ENCODE data around the gene NSMCE1. TPM values are rescaled to one million over a fixed set of nuclear protein-coding genes. Genes with fewer than 3 reads are reported as not detected.
"Not testable (repeated sequence)": the region's sequence is repeated elsewhere in the genome, so short reads cannot be mapped to it uniquely, and the experiment has no call there.

NSMCE1 gene
- total RNA-seq, 1 donor from 2014 or later = 6.8 TPM

DNA sequence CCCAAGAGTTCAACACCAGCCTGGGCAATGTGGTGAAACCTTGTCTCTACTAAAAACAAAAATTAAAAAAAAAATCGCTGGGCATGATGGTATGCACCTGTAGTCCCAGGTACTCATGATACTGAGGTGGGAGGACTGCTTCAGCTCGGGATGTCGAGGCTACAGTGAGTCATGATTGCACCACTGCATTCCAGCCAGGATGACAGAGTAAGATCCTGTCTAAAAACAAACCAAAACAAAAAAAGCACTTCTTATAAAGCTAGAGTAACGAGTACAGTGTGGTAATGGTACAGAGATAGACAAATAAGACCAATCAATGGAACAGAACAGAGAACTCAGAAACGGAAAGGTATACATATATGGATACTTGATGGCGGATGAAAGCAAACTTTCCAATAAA lies 4.4 kb downstream of the NSMCE1 start:
- Histone ChIP-seq H3K27me3 (no peaks in the 10 kb centered on the region), H3K36me3 (no peaks in the 10 kb centered on the region), H3K27ac (no peak overlapping the region), H3K4me3 (no peak overlapping the region), H3K9me3 (no peaks in the 10 kb centered on the region), H3K4me1 (peaks cover 0 to 4% of the 10 kb centered on the region in 2 donors)
- intact Hi-C loops (cut with DNase I) = no loop called here
- TF ChIP-seq CTCF (IDR thresholded peaks at IDR 0.05) = no peak
- DNase-seq (ENCODE audit: low spot score in 2 of 2) = no peak

- intact Hi-C loops (cut with DNase I); H3K4me3 ChIP-seq; H3K9me3 ChIP-seq; H3K36me3 ChIP-seq; H3K27me3 ChIP-seq; H3K4me1 ChIP-seq; DNase-seq (ENCODE audit: low spot score in 2 of 2); H3K27ac ChIP-seq: not testable (repeated sequence)
These were observed 5.6 kb downstream of the NSMCE1 start for GRCh38 chr16:27262904-27263423.

DNA sequence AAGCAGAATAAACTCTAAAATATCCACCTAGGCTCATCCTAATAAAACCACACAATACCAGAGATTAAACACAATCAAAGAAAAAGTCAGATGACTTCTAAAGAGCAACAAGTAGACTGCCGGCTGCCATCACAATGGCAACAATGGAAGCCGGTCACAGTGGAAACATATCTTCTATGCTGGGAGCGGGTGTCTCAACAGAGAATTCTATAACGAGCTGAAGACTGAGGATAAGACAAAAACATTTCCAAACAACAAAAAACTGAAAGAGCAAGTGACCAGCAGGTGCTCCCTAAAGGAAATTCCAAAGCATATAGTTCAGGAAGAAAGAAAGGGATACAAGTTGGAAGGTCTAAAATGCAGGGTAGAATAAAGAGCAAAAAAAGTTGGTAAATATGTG lies 8.9 kb downstream of the NSMCE1 start:
- H3K27me3 ChIP-seq = no peaks in the 10 kb centered on the region
- no peak for DNase-seq (ENCODE audit: low spot score in 2 of 2)
- intact Hi-C loops (cut with DNase I) = no loop called here

GRCh38 chr16:27258241-27258734 lies 10.3 kb downstream of the NSMCE1 start:
- H3K27me3 ChIP-seq = no peaks in the 10 kb centered on the region
- peak overlapping the region in 1 of 2 donors; percentile 50 for H3K27ac ChIP-seq
- H3K4me1 ChIP-seq = peaks cover 0 to 8% of the 10 kb centered on the region in 2 donors
- no peak for DNase-seq (ENCODE audit: low spot score in 2 of 2)
- no peaks in the 10 kb centered on the region for H3K9me3 ChIP-seq
- H3K36me3 ChIP-seq = peaks cover 0 to 25% of the 10 kb centered on the region in 2 donors
- no peak overlapping the region for H3K4me3 ChIP-seq
- intact Hi-C loops (cut with DNase I) = no loop called here
- no peak for TF ChIP-seq CTCF (IDR thresholded peaks at IDR 0.05)

More for the DNA sequence above, 8.9 kb downstream of the NSMCE1 start:
- no peak overlapping the region for H3K4me3 ChIP-seq
- peaks cover 0 to 25% of the 10 kb centered on the region in 2 donors for H3K36me3 ChIP-seq
- TF ChIP-seq CTCF (IDR thresholded peaks at IDR 0.05) = no peak
- no peaks in the 10 kb centered on the region for H3K9me3 ChIP-seq
- no peaks in the 10 kb centered on the region for H3K4me1 ChIP-seq
- no peak overlapping the region for H3K27ac ChIP-seq

DNA sequence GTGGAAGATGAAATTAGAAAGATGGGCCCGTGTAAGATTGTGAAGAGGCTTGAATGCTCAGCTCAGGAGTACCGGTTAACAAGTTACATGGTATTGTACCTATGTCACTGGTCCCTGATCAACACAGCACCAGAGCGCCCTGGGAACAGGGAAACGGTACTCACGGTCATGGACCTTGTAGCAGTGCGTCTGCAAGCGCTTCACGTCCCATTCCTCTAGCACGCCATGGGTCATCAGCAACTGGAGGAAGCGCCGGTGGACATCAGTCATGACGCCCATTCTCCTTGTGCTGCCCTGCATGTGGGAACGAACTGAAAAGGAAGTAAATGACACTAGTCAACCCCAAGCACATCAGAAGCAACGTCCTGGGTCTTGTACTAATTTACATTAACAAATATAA lies 11.3 kb downstream of the NSMCE1 start:
- H3K27ac ChIP-seq = no peak overlapping the region
- no peaks in the 10 kb centered on the region for H3K27me3 ChIP-seq
- peaks cover 0 to 29% of the 10 kb centered on the region in 2 donors for H3K36me3 ChIP-seq
- H3K4me3 ChIP-seq = no peak overlapping the region
- no peak for DNase-seq (ENCODE audit: low spot score in 2 of 2)
- intact Hi-C loops (cut with DNase I) = no loop called here
- H3K9me3 ChIP-seq = no peaks in the 10 kb centered on the region
- peaks cover 0 to 11% of the 10 kb centered on the region in 2 donors for H3K4me1 ChIP-seq
- TF ChIP-seq CTCF (IDR thresholded peaks at IDR 0.05) = no peak

- Histone ChIP-seq H3K4me1 (peaks cover 0 to 11% of the 10 kb centered on the region in 2 donors), H3K27me3 (no peaks in the 10 kb centered on the region), H3K4me3 (no peak overlapping the region), H3K27ac (no peak overlapping the region), H3K36me3 (peaks cover 0 to 30% of the 10 kb centered on the region in 2 donors), H3K9me3 (no peaks in the 10 kb centered on the region)
- intact Hi-C loops (cut with DNase I) = no loop called here
- no peak for DNase-seq (ENCODE audit: low spot score in 2 of 2)
- TF ChIP-seq CTCF (IDR thresholded peaks at IDR 0.05) = no peak
These were observed 11.7 kb downstream of the NSMCE1 start for GRCh38 chr16:27256861-27257260.

All from ascending aorta (tissue), 2 donors.